Mucosa of descending colon (tissue), 3 donors: Measurements from ENCODE around the gene ASB16. TPM values are rescaled to one million over a fixed set of nuclear protein-coding genes. Genes with fewer than 3 reads are reported as not detected.

Source experiments
- ATAC-seq: fragments of 200-7000 bp; cut with Tn5 transposase; one replicate; pipeline ENCODE4 v1.9.1; 2020; ENCODE audit warnings: mild to moderate bottlenecking, moderate library complexity
- DNase-seq, 3 donors: peaks; one replicate each; pipeline ENCODE4 v3.0.0-alpha.2; 2020
- H3K36me3 ChIP-seq: fragments of 200-600 bp; one replicate; pipeline ENCODE4 v1.8.0; 2021; ENCODE audit warnings: low read depth, mild to moderate bottlenecking
- H3K4me1 ChIP-seq: fragments of 200-600 bp; one replicate; pipeline ENCODE4 v1.8.0; 2021; ENCODE audit warnings: low read depth, mild to moderate bottlenecking
- H3K4me3 ChIP-seq: fragments of 200-600 bp; one replicate; pipeline ENCODE4 v1.8.0; 2021; ENCODE audit warnings: mild to moderate bottlenecking
- H3K9me3 ChIP-seq: fragments of 200-600 bp; one replicate; pipeline ENCODE4 v1.8.0; 2021; ENCODE audit warnings: mild to moderate bottlenecking
- CTCF ChIP-seq: fragments of 200-600 bp; IDR thresholded peaks from one replicate; pipeline ENCODE4 v1.8.0; 2022; ENCODE audit warnings: antibody characterized with exemption, mild to moderate bottlenecking
- intact Hi-C, 2 donors: fragments of 100-400 bp; cut with DNase I in 1 of 2; cut with micrococcal nuclease in 1 of 2; formaldehyde crosslinking; loops; one replicate each; pipeline versions ENCODE4 v1.11.0 to v1.11.1; 2022; cut with DNase I, micrococcal nuclease
- total RNA-seq, 3 donors: library from RNA; stranded (reverse); fragmentation: NEBNext Ultra II Directional in 2 of 3; extraction: Animal tissue kit (Norgen Biotek cat#: 25700) in 2 of 3; gene quantifications; one replicate each; pipeline versions ENCODE4 v1.2.1 to v1.2.4, GENCODE V29; 2021 to 2023
- donor health status: DM: no; HTN: no; CAD: no; lungs with moderate emphysema.
- donor health status: DM: no; HTN: no; CAD: no.
- donor health status: DM: no; HTN: yes; CAD: no.

ASB16 gene
- total RNA-seq, 3 donors from 2014 or later = 0.29 to 1.7 TPM; not detected in 1

- Histone ChIP-seq H3K9me3 (no peaks in the 10 kb centered on the region), H3K4me3 (no peak overlapping the region), H3K36me3 (no peaks in the 10 kb centered on the region), H3K4me1 (peaks cover 13% of the 10 kb centered on the region)
- intact Hi-C loops = loop anchor here (5.0 to 10.0 kb wide), 2 partner anchors 106 to 123 kb away; no protein-coding TSS in a partner anchor
- TF ChIP-seq CTCF = no peak
- ATAC-seq (no peak), DNase-seq (no peak)
These were observed 41.1 kb downstream of the ASB16 start for GRCh38 chr17:44211281-44212265.

GRCh38 chr17:44212507-44213402 is 42.3 kb downstream of the ASB16 start:
- Histone ChIP-seq H3K36me3 (no peaks in the 10 kb centered on the region), H3K9me3 (no peaks in the 10 kb centered on the region), H3K4me3 (no peak overlapping the region), H3K4me1 (peaks cover 19% of the 10 kb centered on the region)
- no peak for TF ChIP-seq CTCF
- ATAC-seq (no peak), DNase-seq (no peak)
- intact Hi-C loops = loop anchor here (5.0 to 10.0 kb wide), 2 partner anchors 105 to 122 kb away; no protein-coding TSS in a partner anchor

- no peak for ATAC-seq
- intact Hi-C loops = loop anchor here (5.0 to 10.0 kb wide), 2 partner anchors 104 to 121 kb away; no protein-coding TSS in a partner anchor
- H3K9me3 ChIP-seq = no peaks in the 10 kb centered on the region
- no peak overlapping the region for H3K4me3 ChIP-seq
- H3K36me3 ChIP-seq = no peaks in the 10 kb centered on the region
- TF ChIP-seq CTCF = no peak
- DNase-seq = peak in 1 of 3 donors; percentile 48
- H3K4me1 ChIP-seq = peaks cover 25% of the 10 kb centered on the region
These were observed 43.1 kb downstream of the ASB16 start for GRCh38 chr17:44213403-44214229.

- no peak for TF ChIP-seq CTCF
- Histone ChIP-seq H3K4me3 (no peak overlapping the region), H3K9me3 (no peaks in the 10 kb centered on the region), H3K4me1 (peaks cover 25% of the 10 kb centered on the region), H3K36me3 (no peaks in the 10 kb centered on the region)
- intact Hi-C loops = loop anchor here (5.0 to 10.0 kb wide), 2 partner anchors 103 to 121 kb away; no protein-coding TSS in a partner anchor
- ATAC-seq = no peak
- no peak for DNase-seq
These were observed 43.7 kb downstream of the ASB16 start for GRCh38 chr17:44214230-44214494.

GRCh38 chr17:44214896-44215295 is 44.4 kb downstream of the ASB16 start:
- Histone ChIP-seq H3K4me1 (peaks cover 23% of the 10 kb centered on the region), H3K9me3 (no peaks in the 10 kb centered on the region), H3K4me3 (no peak overlapping the region), H3K36me3 (no peaks in the 10 kb centered on the region)
- intact Hi-C loops = loop anchor here (5.0 to 10.0 kb wide), 3 partner anchors 102 to 120 kb away; no protein-coding TSS in a partner anchor
- ATAC-seq (no peak), DNase-seq (no peak)
- no peak for TF ChIP-seq CTCF
